B cell (primary cell): ENCODE results near the gene ZMYND8. TPM values are rescaled to one million over a fixed set of nuclear protein-coding genes. Genes with fewer than 3 reads are reported as not detected.
"Not testable (repeated sequence)": the region's sequence is repeated elsewhere in the genome, so short reads cannot be mapped to it uniquely, and the experiment has no call there.

Source experiments
- ATAC-seq: fragments of 200-7000 bp; cut with Tn5 transposase; one replicate; pipeline ENCODE4 v1.10.0; 2021; ENCODE audit warnings: low read depth, mild to moderate bottlenecking, moderate number of reproducible peaks, moderate library complexity
- CTCF ChIA-PET: fragments of 350-600 bp; sonication (Branson Sonifier 250); formaldehyde crosslinking; loops from one replicate; lab custom pipeline; 2021; ENCODE audit warnings: antibody characterized with exemption, inconsistent platforms; lab: Charles Lee
- POLR2A ChIA-PET: fragments of 350-600 bp; sonication (Branson Sonifier 250); formaldehyde crosslinking; loops from one replicate; lab custom pipeline; 2021; ENCODE audit warnings: antibody characterized with exemption; lab: Charles Lee
- DNase-seq: peaks from one replicate; pipeline ENCODE4 v3.0.0; 2013
- H2AFZ ChIP-seq: 2 replicates; pipeline ENCODE4 v1.6.1; 2012; ENCODE audit warnings: mild to moderate bottlenecking, low read depth, low read length; ENCODE audit not compliant: insufficient read depth, poor library complexity, severe bottlenecking
- H3K27ac ChIP-seq, 2 donors: 1 replicate in 1 of 2; 2 replicates in 1 of 2; pipeline ENCODE4 v1.5.1; 2012 to 2013; ENCODE audit warnings: low read length in 2 of 2, mild to moderate bottlenecking in 2 of 2, moderate library complexity in 1 of 2
- H3K27me3 ChIP-seq, 4 experiments: fragments of 200-600 bp in 1 of 4; sonication (generic) in 1 of 4; replicated peaks in 1 of 4; 1 replicate in 2 of 4; 2 replicates in 2 of 4; pipeline versions ENCODE4 v1.6.1 to v1.7.0; 2013 to 2016; ENCODE audit warnings: low read length in 3 of 4, mild to moderate bottlenecking in 2 of 4, mixed read lengths in 1 of 4, moderate library complexity in 1 of 4; ENCODE audit not compliant: insufficient read depth in 4 of 4, control insufficient read depth in 3 of 4; ENCODE audit errors: control extremely low read depth in 1 of 4
- H3K36me3 ChIP-seq, 2 experiments: replicated peaks in 1 of 2; 1 replicate in 1 of 2; 2 replicates in 1 of 2; pipeline versions ENCODE4 v1.6.1 to v1.7.1; 2013; ENCODE audit warnings: low read length in 1 of 2; ENCODE audit not compliant: insufficient read depth in 2 of 2, control insufficient read depth in 1 of 2; ENCODE audit errors: control extremely low read depth in 1 of 2, extremely low read depth in 1 of 2
- H3K4me1 ChIP-seq, 2 donors: fragments of 200-600 bp in 1 of 2; sonication (generic) in 1 of 2; 1 replicate in 1 of 2; 2 replicates in 1 of 2; pipeline versions ENCODE4 v1.5.1 to v1.6.1; 2013 to 2017; ENCODE audit warnings: low read length in 2 of 2; ENCODE audit not compliant: control insufficient read depth in 2 of 2, insufficient read depth in 2 of 2
- H3K4me2 ChIP-seq: replicated peaks from 2 replicates; pipeline ENCODE3; 2012; ENCODE audit warnings: mild to moderate bottlenecking, low read depth, low read length; ENCODE audit not compliant: poor library complexity, severe bottlenecking
- H3K4me3 ChIP-seq, 5 experiments: fragments of 200-600 bp in 1 of 5; sonication (generic) in 1 of 5; 1 replicate in 3 of 5; 2 replicates in 2 of 5; pipeline versions ENCODE4 v1.5.1 to v1.7.0; 2011 to 2016; ENCODE audit warnings: low read length in 4 of 5, mild to moderate bottlenecking in 4 of 5, low read depth in 2 of 5, control low read depth in 1 of 5, moderate library complexity in 1 of 5; ENCODE audit not compliant: insufficient read depth in 1 of 5; ENCODE audit errors: control extremely low read depth in 1 of 5, extremely low read depth in 1 of 5
- H3K79me2 ChIP-seq: fragments of 200-600 bp; sonication (generic); one replicate; pipeline ENCODE4 v1.6.0; 2016; ENCODE audit warnings: low read length; ENCODE audit not compliant: control insufficient read depth, insufficient read depth
- H3K9ac ChIP-seq: fragments of 200-600 bp; sonication (generic); 2 replicates; pipeline ENCODE4 v1.6.1; 2017; ENCODE audit warnings: mild to moderate bottlenecking, low read length, moderate library complexity
- H3K9me3 ChIP-seq, 3 donors: one replicate each; pipeline versions ENCODE4 v1.6.1 to v1.7.1; 2013; ENCODE audit warnings: low read length in 2 of 3; ENCODE audit not compliant: control insufficient read depth in 2 of 3, insufficient read depth in 1 of 3; ENCODE audit errors: control extremely low read depth in 1 of 3
- H4K20me1 ChIP-seq: 2 replicates; pipeline ENCODE4 v1.6.0; 2012; ENCODE audit warnings: mild to moderate bottlenecking, low read length; ENCODE audit not compliant: insufficient read depth, control insufficient read depth, poor library complexity, severe bottlenecking
- H3K27ac Mint-ChIP-seq: one replicate; pipeline ENCODE4 v1.8.0; 2021; ENCODE audit warnings: mixed read lengths
- H3K27me3 Mint-ChIP-seq: one replicate; pipeline ENCODE4 v1.8.0; 2021; ENCODE audit warnings: mixed read lengths
- H3K4me1 Mint-ChIP-seq: one replicate; pipeline ENCODE4 v1.8.0; 2021; ENCODE audit warnings: mixed read lengths
- H3K4me3 Mint-ChIP-seq: one replicate; pipeline ENCODE4 v1.8.0; 2021; ENCODE audit warnings: mixed read lengths
- H3K9me3 Mint-ChIP-seq: one replicate; pipeline ENCODE4 v1.8.0; 2022; ENCODE audit warnings: mixed read lengths; ENCODE audit not compliant: insufficient read depth
- EZH2 ChIP-seq: IDR thresholded peaks from 2 replicates; pipeline ENCODE4 v1.6.1; 2012; ENCODE audit warnings: borderline replicate concordance, low read depth, mild to moderate bottlenecking, moderate library complexity, low read length; ENCODE audit not compliant: insufficient read depth, poor library complexity, severe bottlenecking
- WGBS: methylation state at CpG from one replicate; pipeline ENCODE4 v1.1.5; 2013; ENCODE audit warnings: missing lambda C conversion rate; ENCODE audit not compliant: insufficient coverage; 5-methylcytosine and 5-hydroxymethylcytosine counted together
- intact Hi-C: fragments of 100-400 bp; cut with micrococcal nuclease; formaldehyde crosslinking; loops from one replicate; pipeline ENCODE4 v1.10.0; 2022
- polyA plus RNA-seq: library from polyadenylated mRNA; depleted of rRNA; stranded (reverse); fragments of >200 nt; gene quantifications from 2 replicates; pipeline ENCODE4 v1.2.3, GENCODE V29; 2012
- total RNA-seq, 2 donors: library from RNA; stranded (reverse); fragments of 120-200 nt in 1 of 2; gene quantifications; 1 replicate in 1 of 2; 2 replicates in 1 of 2; pipeline versions ENCODE4 v1.2.3 to v1.2.4, GENCODE V29; 2013 to 2022
- TF ChIP-seq, protein P1 (sequence below): fragments of 200-600 bp; IDR thresholded peaks from one replicate; pipeline ENCODE4 v1.8.0; 2022; ENCODE audit warnings: antibody characterized with exemption, mild to moderate bottlenecking

ZMYND8 gene
- total and polyA plus RNA-seq, 2 donors (not counting 1 experiment from before 2014, with no cell fraction given), result 20.3 to 67.2 TPM

DNA sequence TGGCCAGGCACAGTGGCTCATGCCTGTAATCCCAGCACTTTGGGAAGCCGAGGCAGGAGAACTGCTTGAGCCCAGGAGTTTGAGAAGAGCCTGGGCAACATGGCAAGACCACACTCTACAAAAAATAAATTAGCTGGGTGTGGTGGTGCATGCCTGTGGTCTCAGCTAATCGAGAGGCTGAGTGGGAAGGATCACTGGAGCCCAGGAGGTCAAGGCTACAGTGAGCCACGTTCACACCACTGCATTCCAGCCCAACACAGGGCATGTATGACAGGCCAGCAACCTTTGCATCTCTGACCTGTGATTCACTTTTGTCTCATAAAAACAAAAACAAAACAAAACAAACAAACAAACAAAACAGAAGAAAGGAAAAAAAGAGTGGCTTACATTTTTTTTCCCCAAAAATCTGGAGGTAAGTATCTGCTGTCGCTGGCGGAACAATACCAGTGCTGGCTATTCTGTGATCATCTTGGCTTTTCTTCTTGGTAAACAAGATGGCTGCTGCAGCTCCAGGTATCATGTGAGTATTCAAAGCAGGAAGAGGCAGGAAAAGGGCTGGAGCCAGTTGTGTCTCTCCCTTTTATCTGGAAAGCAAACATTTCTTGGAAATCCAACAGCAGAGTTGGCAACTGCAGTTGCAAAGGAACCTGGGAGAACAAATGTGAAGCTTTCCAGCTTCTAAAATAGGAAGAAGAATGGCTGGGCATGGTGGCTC is 40.4 kb upstream of the ZMYND8 start:
- peaks cover 7% of the 10 kb centered on the region for H3K9me3 Mint-ChIP-seq
- intact Hi-C loops, result no loop called here
- CTCF ChIA-PET, result interaction anchor here (1.0 to 1.7 kb wide), 7 partner anchors 13 to 225 kb away, joined by 3 to 9 read pairs (median 3); no protein-coding TSS in a partner anchor
- no peak overlapping the region for H2AFZ ChIP-seq
- peaks cover 22% of the 10 kb centered on the region for H3K4me1 Mint-ChIP-seq
- peaks cover 11 to 12% of the 10 kb centered on the region in 2 donors for H3K4me1 ChIP-seq
- no peaks in the 10 kb centered on the region for H4K20me1 ChIP-seq
- no peak overlapping the region for H3K27ac ChIP-seq
- POLR2A ChIA-PET, result interaction anchor here (1.8 to 2.0 kb wide), 2 partner anchors 14 to 105 kb away, joined by 4 to 8 read pairs; partner anchors contain the start of gene NCOA3
- no peaks in the 10 kb centered on the region for H3K27me3 Mint-ChIP-seq
- H3K79me2 ChIP-seq, result peaks cover 9% of the 10 kb centered on the region
- ATAC-seq (no peak), DNase-seq (no peak)
- 94% methylated on average over 3 of the region's 5 CpGs for WGBS
- peaks cover 0 to 8% of the 10 kb centered on the region in 2 experiments for H3K36me3 ChIP-seq
- TF ChIP-seq, protein P1, sequence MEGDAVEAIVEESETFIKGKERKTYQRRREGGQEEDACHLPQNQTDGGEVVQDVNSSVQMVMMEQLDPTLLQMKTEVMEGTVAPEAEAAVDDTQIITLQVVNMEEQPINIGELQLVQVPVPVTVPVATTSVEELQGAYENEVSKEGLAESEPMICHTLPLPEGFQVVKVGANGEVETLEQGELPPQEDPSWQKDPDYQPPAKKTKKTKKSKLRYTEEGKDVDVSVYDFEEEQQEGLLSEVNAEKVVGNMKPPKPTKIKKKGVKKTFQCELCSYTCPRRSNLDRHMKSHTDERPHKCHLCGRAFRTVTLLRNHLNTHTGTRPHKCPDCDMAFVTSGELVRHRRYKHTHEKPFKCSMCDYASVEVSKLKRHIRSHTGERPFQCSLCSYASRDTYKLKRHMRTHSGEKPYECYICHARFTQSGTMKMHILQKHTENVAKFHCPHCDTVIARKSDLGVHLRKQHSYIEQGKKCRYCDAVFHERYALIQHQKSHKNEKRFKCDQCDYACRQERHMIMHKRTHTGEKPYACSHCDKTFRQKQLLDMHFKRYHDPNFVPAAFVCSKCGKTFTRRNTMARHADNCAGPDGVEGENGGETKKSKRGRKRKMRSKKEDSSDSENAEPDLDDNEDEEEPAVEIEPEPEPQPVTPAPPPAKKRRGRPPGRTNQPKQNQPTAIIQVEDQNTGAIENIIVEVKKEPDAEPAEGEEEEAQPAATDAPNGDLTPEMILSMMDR, result no peak
- no peak for TF ChIP-seq EZH2
- no peak overlapping the region for H3K9ac ChIP-seq
- H3K9me3 ChIP-seq, result peaks cover 0 to 11% (median 6%) of the 10 kb centered on the region in 3 donors
- H3K27me3 ChIP-seq, result no peaks in the 10 kb centered on the region
- no peak overlapping the region for H3K4me3 Mint-ChIP-seq
- H3K4me2 ChIP-seq, result no peak overlapping the region
- no peak overlapping the region for H3K4me3 ChIP-seq
- no peak overlapping the region for H3K27ac Mint-ChIP-seq

DNA sequence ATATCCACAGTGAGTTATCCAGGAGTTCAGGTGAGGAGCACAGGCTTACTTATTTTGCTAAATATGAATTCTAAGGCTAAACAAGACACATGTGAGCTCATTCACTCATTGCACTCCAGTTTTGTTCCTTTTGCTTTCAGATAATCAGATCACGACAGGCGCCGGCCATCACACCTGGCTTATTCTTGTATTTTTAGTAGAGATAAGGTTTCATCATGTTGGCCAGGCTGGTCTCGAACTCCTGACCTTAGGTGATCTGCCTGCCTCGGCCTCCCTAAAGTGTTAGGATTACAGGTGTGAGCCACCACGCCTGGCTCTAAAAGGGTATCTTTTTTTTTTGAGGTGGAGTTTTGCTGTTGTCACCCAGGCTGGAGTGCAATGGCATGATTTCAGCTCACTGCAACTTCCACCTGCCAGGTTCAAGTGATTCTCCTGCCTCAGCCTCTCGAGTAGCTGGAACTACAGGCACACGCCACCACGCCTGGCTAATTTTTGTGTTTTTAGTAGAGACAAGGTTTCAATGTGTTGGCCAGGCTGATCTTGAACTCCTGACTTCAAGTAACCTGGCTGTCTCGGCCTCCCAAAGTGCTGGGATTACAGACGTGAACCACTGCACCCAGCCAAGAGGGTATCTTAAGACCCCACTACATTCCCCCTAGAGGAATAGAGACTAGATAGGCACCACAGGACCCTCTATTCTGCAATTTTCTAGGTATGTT is 37.5 kb upstream of the ZMYND8 start:
- H3K36me3 ChIP-seq, H3K9ac ChIP-seq, H3K4me2 ChIP-seq, DNase-seq, H2AFZ ChIP-seq, H3K27me3 ChIP-seq, ATAC-seq, H3K27ac ChIP-seq, H4K20me1 ChIP-seq, H3K4me3 Mint-ChIP-seq, H3K4me3 ChIP-seq, H3K27me3 Mint-ChIP-seq: not testable (repeated sequence)
- H3K79me2 ChIP-seq, result peaks cover 11% of the 10 kb centered on the region
- WGBS, result 91% methylated on average over 5 of the region's 11 CpGs
- H3K4me1 ChIP-seq, result peaks cover 30 to 34% of the 10 kb centered on the region in 2 donors
- peaks cover 38% of the 10 kb centered on the region for H3K4me1 Mint-ChIP-seq
- intact Hi-C loops, result loop anchor here (2.0 to 5.0 kb wide), 2 partner anchors 43 to 93 kb away; no protein-coding TSS in a partner anchor
- ChIA-PET CTCF (interaction anchor here (0.9 to 1.7 kb wide), 6 partner anchors 8 to 227 kb away, joined by 3 to 13 read pairs (median 4); no protein-coding TSS in a partner anchor), POLR2A (interaction anchor here (0.6 to 0.7 kb wide), 3 partner anchors 15 to 110 kb away, joined by 3 to 10 read pairs (median 3); no protein-coding TSS in a partner anchor)
- peak overlapping the region; percentile 41 for H3K27ac Mint-ChIP-seq
- peaks cover 0 to 25% (median 7%) of the 10 kb centered on the region in 3 donors for H3K9me3 ChIP-seq
- H3K9me3 Mint-ChIP-seq, result peaks cover 12% of the 10 kb centered on the region
